Measurements from ENCODE around the gene SPOCK1.

Gene SPOCK1

GRCh38 chr5:137036640-137037039 is 462.5 kb downstream of the SPOCK1 start:
- TF ChIP-seq POLR2AphosphoS5 (IDR thresholded peaks at IDR 0.05; ENCODE audit: low read depth, low read length) (no peak), TAF1 (IDR thresholded peaks at IDR 0.05; ENCODE audit: borderline replicate concordance, insufficient read depth, low read length) (no peak), SIN3A (IDR thresholded peaks at IDR 0.05; ENCODE audit: borderline replicate concordance, insufficient read depth, low read length) (no peak), REST (IDR thresholded peaks at IDR 0.05; ENCODE audit: insufficient read depth in 1 of 2, low read depth in 2 of 2, low read length in 2 of 2) (no peak), FOXP2 (optimal IDR thresholded peaks at IDR 0.05; ENCODE audit: borderline replicate concordance, extremely low read depth, extremely low read length, insufficient read depth) (no peak)

DNA sequence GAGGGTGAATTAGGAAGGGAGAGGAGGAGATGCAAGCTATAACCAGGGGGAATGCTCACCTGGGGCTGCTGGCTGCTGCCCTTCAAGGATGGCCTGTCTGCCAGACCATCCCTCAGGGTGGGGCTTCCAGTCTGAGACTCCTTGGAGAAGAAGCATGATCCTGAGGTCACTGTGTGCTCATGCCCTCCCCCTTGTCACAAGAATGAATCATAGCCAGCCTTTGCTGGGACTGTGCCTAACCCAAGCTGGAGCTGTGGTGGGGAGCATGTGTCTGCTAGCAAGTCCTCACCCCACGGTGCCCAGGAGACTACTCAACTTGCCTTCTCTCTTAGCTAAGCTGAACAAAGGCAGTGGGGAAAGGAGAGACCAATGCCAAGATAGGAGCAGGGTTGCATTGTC is 463.6 kb downstream of the SPOCK1 start:
- TF ChIP-seq POLR2AphosphoS5 (IDR thresholded peaks at IDR 0.05; ENCODE audit: low read depth, low read length) (no peak), FOXP2 (optimal IDR thresholded peaks at IDR 0.05; ENCODE audit: borderline replicate concordance, extremely low read depth, extremely low read length, insufficient read depth) (no peak), TAF1 (IDR thresholded peaks at IDR 0.05; ENCODE audit: borderline replicate concordance, insufficient read depth, low read length) (no peak), REST (IDR thresholded peaks at IDR 0.05; ENCODE audit: insufficient read depth in 1 of 2, low read depth in 2 of 2, low read length in 2 of 2) (no peak), SIN3A (IDR thresholded peaks at IDR 0.05; ENCODE audit: borderline replicate concordance, insufficient read depth, low read length) (no peak)

GRCh38 chr5:137034764-137035479 is 464.2 kb downstream of the SPOCK1 start:
- TF ChIP-seq FOXP2 (optimal IDR thresholded peaks at IDR 0.05; ENCODE audit: borderline replicate concordance, extremely low read depth, extremely low read length, insufficient read depth) (no peak), SIN3A (IDR thresholded peaks at IDR 0.05; ENCODE audit: borderline replicate concordance, insufficient read depth, low read length) (no peak), POLR2AphosphoS5 (IDR thresholded peaks at IDR 0.05; ENCODE audit: low read depth, low read length) (no peak), TAF1 (IDR thresholded peaks at IDR 0.05; ENCODE audit: borderline replicate concordance, insufficient read depth, low read length) (no peak), REST (IDR thresholded peaks at IDR 0.05; ENCODE audit: insufficient read depth in 1 of 2, low read depth in 2 of 2, low read length in 2 of 2) (no peak)

DNA sequence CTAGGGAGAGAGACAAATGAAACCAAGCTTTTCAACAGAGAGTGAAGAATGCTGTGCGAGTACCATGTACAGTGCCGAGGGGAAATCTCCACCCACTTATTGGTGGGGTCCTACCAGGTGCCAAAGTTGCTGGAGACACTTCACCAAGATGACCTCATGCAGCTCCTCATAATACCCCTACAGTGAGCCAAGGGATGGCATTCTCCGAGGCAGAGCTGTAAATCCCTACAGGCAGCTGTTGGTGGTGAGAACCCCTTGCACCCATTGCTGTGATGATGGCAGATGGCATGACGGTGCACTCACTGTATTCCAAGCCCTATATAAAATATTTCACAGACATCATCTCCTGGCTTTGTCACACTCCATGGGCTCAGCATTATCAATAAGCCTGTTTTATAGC is 464.9 kb downstream of the SPOCK1 start:
- no peak for TF ChIP-seq REST (IDR thresholded peaks at IDR 0.05; ENCODE audit: insufficient read depth in 1 of 2, low read depth in 2 of 2, low read length in 2 of 2)
- no peak for TF ChIP-seq SIN3A (IDR thresholded peaks at IDR 0.05; ENCODE audit: borderline replicate concordance, insufficient read depth, low read length)
- TF ChIP-seq FOXP2 (optimal IDR thresholded peaks at IDR 0.05; ENCODE audit: borderline replicate concordance, extremely low read depth, extremely low read length, insufficient read depth), result no peak
- no peak for TF ChIP-seq TAF1 (IDR thresholded peaks at IDR 0.05; ENCODE audit: borderline replicate concordance, insufficient read depth, low read length)
- TF ChIP-seq POLR2AphosphoS5 (IDR thresholded peaks at IDR 0.05; ENCODE audit: low read depth, low read length), result no peak
